ENCODE results near the gene SQOR.

Gene SQOR

DNA sequence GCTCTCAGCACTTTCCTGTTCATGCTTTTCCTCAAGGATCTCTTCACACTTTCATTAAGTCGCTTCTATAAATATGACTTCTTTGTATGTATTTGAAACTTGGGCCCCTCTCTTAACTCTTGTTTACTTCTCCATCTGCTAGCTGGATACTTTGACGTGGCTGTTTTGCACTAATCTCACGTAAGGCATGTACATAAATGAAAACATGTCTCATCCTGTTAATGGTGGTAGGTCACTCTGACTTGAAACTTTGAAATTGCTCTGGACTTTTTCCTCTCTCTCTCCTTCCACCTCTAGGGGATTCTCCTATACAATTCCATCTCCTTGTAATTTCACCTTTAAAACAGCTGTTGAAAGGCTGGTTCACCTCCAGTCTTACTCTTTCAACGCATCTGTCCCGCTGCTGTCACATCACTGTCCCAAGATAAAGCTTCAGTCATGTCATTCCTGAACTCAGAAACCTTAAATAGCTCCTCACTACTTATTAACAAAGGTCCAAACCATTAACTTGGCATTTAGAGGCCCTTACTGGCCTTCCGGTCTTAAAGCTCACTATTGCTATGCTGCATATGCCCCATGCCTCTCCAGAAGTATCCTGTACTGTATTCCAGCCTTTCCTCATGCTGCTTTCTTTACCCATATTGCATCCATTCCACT lies 46.5 kb upstream of the SQOR start:
- TF ChIP-seq, protein P1, sequence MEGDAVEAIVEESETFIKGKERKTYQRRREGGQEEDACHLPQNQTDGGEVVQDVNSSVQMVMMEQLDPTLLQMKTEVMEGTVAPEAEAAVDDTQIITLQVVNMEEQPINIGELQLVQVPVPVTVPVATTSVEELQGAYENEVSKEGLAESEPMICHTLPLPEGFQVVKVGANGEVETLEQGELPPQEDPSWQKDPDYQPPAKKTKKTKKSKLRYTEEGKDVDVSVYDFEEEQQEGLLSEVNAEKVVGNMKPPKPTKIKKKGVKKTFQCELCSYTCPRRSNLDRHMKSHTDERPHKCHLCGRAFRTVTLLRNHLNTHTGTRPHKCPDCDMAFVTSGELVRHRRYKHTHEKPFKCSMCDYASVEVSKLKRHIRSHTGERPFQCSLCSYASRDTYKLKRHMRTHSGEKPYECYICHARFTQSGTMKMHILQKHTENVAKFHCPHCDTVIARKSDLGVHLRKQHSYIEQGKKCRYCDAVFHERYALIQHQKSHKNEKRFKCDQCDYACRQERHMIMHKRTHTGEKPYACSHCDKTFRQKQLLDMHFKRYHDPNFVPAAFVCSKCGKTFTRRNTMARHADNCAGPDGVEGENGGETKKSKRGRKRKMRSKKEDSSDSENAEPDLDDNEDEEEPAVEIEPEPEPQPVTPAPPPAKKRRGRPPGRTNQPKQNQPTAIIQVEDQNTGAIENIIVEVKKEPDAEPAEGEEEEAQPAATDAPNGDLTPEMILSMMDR (IDR thresholded peaks at IDR 0.05; ENCODE audit: low read depth, low read length) = no peak
- no peak for DNase-seq (ENCODE audit: extremely low read depth, low read depth)

DNA sequence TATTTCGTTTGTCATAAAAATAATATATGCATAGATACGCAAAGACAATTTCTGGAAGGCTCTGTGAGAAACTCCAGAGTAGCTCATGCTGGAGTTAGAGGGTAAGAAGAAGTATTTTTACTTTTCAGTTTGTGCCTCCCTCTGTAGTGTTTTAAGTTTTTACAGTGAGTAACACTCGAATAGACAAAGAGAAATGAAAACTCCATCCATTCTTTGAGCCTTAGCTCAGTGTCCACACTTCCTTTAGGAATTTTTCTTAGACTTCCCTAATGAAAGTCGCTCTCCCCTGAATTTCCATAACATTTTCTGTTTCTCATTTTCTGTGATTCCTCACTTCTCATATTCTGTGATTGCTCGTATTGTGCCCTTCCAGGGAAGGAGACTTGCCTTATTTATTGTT lies 45.6 kb upstream of the SQOR start:
- TF ChIP-seq, protein P1 (IDR thresholded peaks at IDR 0.05; ENCODE audit: low read depth, low read length) = no peak
- no peak for DNase-seq (ENCODE audit: extremely low read depth, low read depth)

DNA sequence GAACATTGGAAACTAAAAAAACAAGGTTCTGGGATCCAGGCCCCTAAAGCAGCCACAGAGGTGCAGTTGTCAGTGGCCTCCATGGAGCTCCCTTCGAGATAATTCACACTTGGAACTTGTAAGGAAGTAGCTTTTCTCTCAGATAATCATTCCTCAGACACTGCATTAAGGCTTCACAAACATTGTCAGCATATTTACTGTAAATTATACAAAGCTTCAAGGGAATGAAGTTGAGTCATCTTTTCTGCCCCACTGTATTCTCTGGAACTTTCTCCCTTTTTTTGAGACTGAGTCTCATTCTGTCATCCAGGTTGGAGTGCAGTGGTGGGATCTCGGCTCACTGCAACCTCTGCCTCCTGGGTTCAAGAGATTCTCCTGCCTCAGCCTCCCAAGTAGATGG lies 40.5 kb upstream of the SQOR start:
- no peak for DNase-seq (ENCODE audit: extremely low read depth, low read depth)
- TF ChIP-seq, protein P1 (IDR thresholded peaks at IDR 0.05; ENCODE audit: low read depth, low read length) = no peak

DNA sequence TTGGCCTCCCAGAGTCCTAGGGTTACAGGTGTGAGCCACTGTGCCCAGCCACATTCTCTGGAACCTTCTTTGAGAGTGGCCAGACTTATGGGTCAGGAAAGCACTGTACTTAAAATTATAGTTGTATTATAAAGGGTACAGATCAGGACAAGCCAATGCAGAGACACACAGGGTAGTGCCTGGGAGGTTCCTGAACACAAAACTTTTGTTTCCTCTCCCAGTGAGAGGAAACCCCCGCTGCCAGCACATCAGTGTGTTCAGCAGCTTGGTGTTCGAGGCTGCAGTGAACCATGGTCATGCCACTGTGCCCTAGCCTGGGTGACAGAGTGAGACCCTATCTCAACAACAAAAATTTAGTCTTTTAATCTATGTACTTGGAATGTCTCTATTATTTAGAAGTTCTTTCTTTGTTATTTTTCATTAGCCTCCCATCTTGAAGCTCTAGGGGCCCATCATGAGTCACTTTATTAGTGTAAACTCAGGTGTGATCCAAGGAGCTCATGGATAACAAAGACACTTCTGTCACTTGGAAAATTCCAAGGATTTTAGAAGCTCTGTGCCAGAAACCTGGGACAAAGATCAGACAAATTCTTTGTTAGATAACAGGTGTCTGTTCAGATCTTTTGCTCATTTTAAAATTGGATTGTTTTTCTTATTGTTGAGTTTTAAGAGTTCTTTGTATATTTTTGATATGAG lies 39.8 kb upstream of the SQOR start:
- no peak for DNase-seq (ENCODE audit: extremely low read depth, low read depth)
- TF ChIP-seq, protein P1 (IDR thresholded peaks at IDR 0.05; ENCODE audit: low read depth, low read length) = no peak

DNA sequence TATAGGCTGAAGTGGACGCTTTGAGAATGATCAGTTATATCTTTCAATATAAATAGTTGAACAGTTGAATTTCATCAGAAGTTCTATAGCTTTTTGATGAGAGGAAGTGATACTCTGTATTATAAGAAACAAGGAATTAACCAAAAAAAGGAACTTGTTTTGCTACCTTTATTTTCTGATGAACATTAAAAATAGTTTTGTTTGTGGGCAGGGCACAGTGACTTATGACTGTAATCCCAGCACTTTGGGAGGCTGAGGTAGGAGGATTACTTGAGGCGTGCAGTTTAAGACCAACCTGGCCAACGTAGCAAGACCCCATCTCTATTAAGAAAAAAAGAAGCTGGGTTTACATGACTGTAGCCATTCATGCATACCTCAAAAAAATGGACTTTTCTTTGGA lies 30.9 kb upstream of the SQOR start:
- TF ChIP-seq, protein P1 (IDR thresholded peaks at IDR 0.05; ENCODE audit: low read depth, low read length) = no peak
- DNase-seq (ENCODE audit: extremely low read depth, low read depth) = no peak

DNA sequence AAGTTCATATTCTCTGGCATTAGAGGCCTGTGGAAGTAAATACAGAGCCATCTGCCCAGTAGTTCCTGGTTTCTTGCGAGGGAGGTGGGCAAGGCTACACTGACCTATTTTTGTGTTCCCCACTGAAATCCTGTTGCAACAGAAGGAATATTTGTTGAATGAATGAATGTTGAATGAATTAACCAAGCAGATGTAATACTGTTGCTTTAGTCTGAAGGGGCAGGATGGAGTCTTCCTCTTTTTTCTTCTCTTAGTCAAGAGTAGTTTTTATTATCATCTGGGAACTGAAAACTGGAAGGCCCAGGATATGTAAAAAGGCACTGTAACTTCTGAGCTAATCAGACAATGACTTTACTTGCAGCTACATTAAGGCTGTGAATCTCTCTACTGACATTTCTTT lies 30.5 kb upstream of the SQOR start:
- TF ChIP-seq, protein P1 (IDR thresholded peaks at IDR 0.05; ENCODE audit: low read depth, low read length) = no peak
- no peak for DNase-seq (ENCODE audit: extremely low read depth, low read depth)

DNA sequence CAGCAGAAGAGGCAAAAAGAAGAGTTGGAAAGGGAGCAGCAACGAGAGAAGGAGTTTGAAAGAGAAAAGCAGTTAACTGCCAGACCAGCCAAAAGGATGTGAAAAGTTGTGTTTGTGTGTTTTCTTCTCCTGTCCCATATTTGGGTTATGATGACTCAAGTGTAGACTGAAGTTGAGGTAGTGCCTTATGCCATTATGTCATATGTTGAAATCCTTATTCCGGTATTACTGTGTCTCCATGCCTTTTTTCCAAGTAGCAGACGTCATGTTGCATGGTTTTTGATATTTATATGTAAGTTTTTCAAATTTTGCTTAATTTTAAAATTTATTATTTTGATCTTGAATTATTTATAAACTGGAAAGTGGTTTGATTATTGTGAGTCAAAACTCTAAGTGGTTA lies 28.4 kb upstream of the SQOR start:
- no peak for DNase-seq (ENCODE audit: extremely low read depth, low read depth)
- TF ChIP-seq, protein P1 (IDR thresholded peaks at IDR 0.05; ENCODE audit: low read depth, low read length) = no peak

All from AG09319 (cell line).